Sigmoid colon (tissue), 7 donors: ENCODE results near the gene CYP11A1. TPM values are rescaled to one million over a fixed set of nuclear protein-coding genes. Genes with fewer than 3 reads are reported as not detected.
A peak's percentile ranks its signal among the peaks of the same experiment; 100 is the strongest.

ENCODE experiments used
- DNase-seq: peaks from one replicate; pipeline ENCODE4 v3.0.0-alpha.2; 2019
- H3K27ac ChIP-seq, 4 donors: fragments of 200-600 bp; sonication (generic); one replicate each; pipeline ENCODE4 v1.5.1; 2016 to 2019; ENCODE audit warnings: mild to moderate bottlenecking in 1 of 4
- H3K27me3 ChIP-seq, 3 donors: fragments of 200-600 bp; sonication (generic); one replicate each; pipeline ENCODE4 v1.5.1; 2019; ENCODE audit warnings: mild to moderate bottlenecking in 1 of 3
- H3K36me3 ChIP-seq, 4 donors: fragments of 200-600 bp; sonication (generic); one replicate each; pipeline ENCODE4 v1.5.1; 2016 to 2019
- H3K4me1 ChIP-seq, 4 donors: fragments of 200-600 bp; sonication (generic); one replicate each; pipeline ENCODE4 v1.5.1; 2017 to 2019
- H3K4me3 ChIP-seq, 4 donors: fragments of 200-600 bp; sonication (generic); one replicate each; pipeline ENCODE4 v1.5.1; 2017 to 2019; ENCODE audit warnings: mild to moderate bottlenecking in 2 of 4, moderate library complexity in 1 of 4
- H3K9me3 ChIP-seq, 4 donors: fragments of 200-600 bp in 3 of 4; sonication (generic) in 3 of 4; one replicate each; pipeline versions ENCODE4 v1.5.1 to v1.6.1; 2013 to 2019
- CTCF ChIP-seq, 4 experiments: fragments of 450-650 bp in 3 of 4; fragments of 200-600 bp in 1 of 4; IDR thresholded peaks; one replicate each; pipeline ENCODE4 v1.5.1; 2016 to 2019; ENCODE audit warnings: antibody characterized with exemption in 4 of 4, mild to moderate bottlenecking in 3 of 4, moderate library complexity in 2 of 4
- EP300 ChIP-seq, 4 donors: sonication (generic); formaldehyde crosslinking; IDR thresholded peaks; one replicate each; pipeline ENCODE4 v1.6.1; 2017; ENCODE audit warnings: antibody characterized with exemption in 4 of 4
- POLR2A ChIP-seq, 2 donors: fragments of 450-650 bp; IDR thresholded peaks; one replicate each; pipeline ENCODE4 v1.6.1; 2016; ENCODE audit warnings: antibody characterized with exemption in 2 of 2, mild to moderate bottlenecking in 2 of 2, moderate library complexity in 2 of 2
- POLR2AphosphoS5 ChIP-seq, 4 donors: sonication (generic); formaldehyde crosslinking; IDR thresholded peaks; one replicate each; pipeline ENCODE4 v1.6.1; 2017; ENCODE audit warnings: antibody characterized with exemption in 4 of 4
- WGBS, 2 donors: extraction: QIAGEN DNeasy Blood & Tissue Kit; methylation state at CpG; one replicate each; pipeline ENCODE4 v1.1.7; 2013; 5-methylcytosine and 5-hydroxymethylcytosine counted together
- intact Hi-C: fragments of 100-400 bp; cut with DNase I; formaldehyde crosslinking; loops from one replicate; pipeline ENCODE4 v1.15.1; 2023
- polyA plus RNA-seq, 3 donors: library from polyadenylated mRNA; stranded (reverse); fragments of 200-250 nt; gene quantifications; one replicate each; pipeline ENCODE4 v1.2.3, GENCODE V29; 2013
- total RNA-seq, 4 donors: library from RNA; depleted of rRNA; stranded (reverse); fragments of >200 nt; gene quantifications; one replicate each; pipeline ENCODE4 v1.1.0, GENCODE V29; 2016
- donor health status: healthy with polysubstance abuse.
- donor health status: Bipolar disorder and iron deficiency.
- donor health status: healthy.

The CYP11A1 gene
- total and polyA plus RNA-seq, 7 donors = 0.22 to 1.7 (median 0.49) TPM; not detected in 2

GRCh38 chr15:74313889-74314288 is 53.6 kb downstream of the CYP11A1 start:
- Histone ChIP-seq H3K27ac (no peak overlapping the region), H3K4me1 (peaks cover 0 to 20% (median 8%) of the 10 kb centered on the region in 4 donors), H3K36me3 (no peaks in the 10 kb centered on the region), H3K27me3 (peaks cover 0 to 8% (median 3%) of the 10 kb centered on the region in 3 donors), H3K4me3 (no peak overlapping the region), H3K9me3 (no peaks in the 10 kb centered on the region)
- intact Hi-C loops = no loop called here
- 81 to 87% methylated on average over 7 of the region's 7 CpGs for WGBS, 2 donors
- TF ChIP-seq POLR2AphosphoS5 (IDR thresholded peaks at IDR 0.05) (no peak), EP300 (IDR thresholded peaks at IDR 0.05) (no peak), POLR2A (IDR thresholded peaks at IDR 0.05) (no peak), CTCF (IDR thresholded peaks at IDR 0.05) (no peak)
- no peak for DNase-seq

- no peak overlapping the region for H3K27ac ChIP-seq
- WGBS, 2 donors = 28 to 66% methylated on average over 9 of the region's 9 CpGs
- H3K9me3 ChIP-seq = no peaks in the 10 kb centered on the region
- H3K36me3 ChIP-seq = no peaks in the 10 kb centered on the region
- H3K27me3 ChIP-seq = peaks cover 0 to 21% (median 10%) of the 10 kb centered on the region in 3 donors
- H3K4me3 ChIP-seq = no peak overlapping the region
- DNase-seq = no peak
- H3K4me1 ChIP-seq = peaks cover 0 to 11% (median 2%) of the 10 kb centered on the region in 4 donors
- intact Hi-C loops = no loop called here
- TF ChIP-seq POLR2A (IDR thresholded peaks at IDR 0.05) (no peak), EP300 (IDR thresholded peaks at IDR 0.05) (no peak), POLR2AphosphoS5 (IDR thresholded peaks at IDR 0.05) (no peak), CTCF (IDR thresholded peaks at IDR 0.05) (no peak)
Measured at GRCh38 chr15:74312445-74313007, 54.9 kb downstream of the CYP11A1 start.

GRCh38 chr15:74311734-74312444 is 55.6 kb downstream of the CYP11A1 start:
- TF ChIP-seq CTCF (IDR thresholded peaks at IDR 0.05) (no peak), POLR2AphosphoS5 (IDR thresholded peaks at IDR 0.05) (no peak), EP300 (IDR thresholded peaks at IDR 0.05) (no peak), POLR2A (IDR thresholded peaks at IDR 0.05) (no peak)
- Histone ChIP-seq H3K9me3 (no peaks in the 10 kb centered on the region), H3K27me3 (peaks cover 0 to 28% (median 12%) of the 10 kb centered on the region in 3 donors), H3K27ac (no peak overlapping the region), H3K4me3 (no peak overlapping the region), H3K36me3 (no peaks in the 10 kb centered on the region), H3K4me1 (peaks cover 0 to 5% (median 0%) of the 10 kb centered on the region in 4 donors)
- WGBS, 2 donors = 37 to 64% methylated on average over 13 of the region's 13 CpGs
- DNase-seq = no peak
- intact Hi-C loops = no loop called here

GRCh38 chr15:74307827-74308811 is 59.3 kb downstream of the CYP11A1 start:
- 8 to 17% methylated on average over 19 of the region's 19 CpGs for WGBS, 2 donors
- intact Hi-C loops = loop anchor here (1.0 to 10.0 kb wide), 2 partner anchors 181 to 253 kb away; no protein-coding TSS in a partner anchor
- no peaks in the 10 kb centered on the region for H3K36me3 ChIP-seq
- H3K9me3 ChIP-seq = no peaks in the 10 kb centered on the region
- peaks cover 0 to 65% (median 25%) of the 10 kb centered on the region in 3 donors for H3K27me3 ChIP-seq
- TF ChIP-seq CTCF (IDR thresholded peaks at IDR 0.05) (peak; percentile 11 to 63 (median 33)), POLR2AphosphoS5 (IDR thresholded peaks at IDR 0.05) (no peak)
- H3K4me3 ChIP-seq = no peak overlapping the region
- H3K27ac ChIP-seq = no peak overlapping the region
- no peaks in the 10 kb centered on the region for H3K4me1 ChIP-seq
- peak; percentile 66 for DNase-seq
